NCI-H345 (cell line): Measurements from ENCODE around the gene DEPDC7.

Experiments
- DNase-seq: peaks from one replicate; lab custom pipeline; 2025; lab: John Stamatoyannopoulos, UW

DEPDC7 gene

GRCh38 chr11:33062137-33062536 lies 46.5 kb downstream of the DEPDC7 start:
- DNase-seq = no peak

GRCh38 chr11:33063326-33063881 lies 47.7 kb downstream of the DEPDC7 start:
- DNase-seq = no peak

DNA sequence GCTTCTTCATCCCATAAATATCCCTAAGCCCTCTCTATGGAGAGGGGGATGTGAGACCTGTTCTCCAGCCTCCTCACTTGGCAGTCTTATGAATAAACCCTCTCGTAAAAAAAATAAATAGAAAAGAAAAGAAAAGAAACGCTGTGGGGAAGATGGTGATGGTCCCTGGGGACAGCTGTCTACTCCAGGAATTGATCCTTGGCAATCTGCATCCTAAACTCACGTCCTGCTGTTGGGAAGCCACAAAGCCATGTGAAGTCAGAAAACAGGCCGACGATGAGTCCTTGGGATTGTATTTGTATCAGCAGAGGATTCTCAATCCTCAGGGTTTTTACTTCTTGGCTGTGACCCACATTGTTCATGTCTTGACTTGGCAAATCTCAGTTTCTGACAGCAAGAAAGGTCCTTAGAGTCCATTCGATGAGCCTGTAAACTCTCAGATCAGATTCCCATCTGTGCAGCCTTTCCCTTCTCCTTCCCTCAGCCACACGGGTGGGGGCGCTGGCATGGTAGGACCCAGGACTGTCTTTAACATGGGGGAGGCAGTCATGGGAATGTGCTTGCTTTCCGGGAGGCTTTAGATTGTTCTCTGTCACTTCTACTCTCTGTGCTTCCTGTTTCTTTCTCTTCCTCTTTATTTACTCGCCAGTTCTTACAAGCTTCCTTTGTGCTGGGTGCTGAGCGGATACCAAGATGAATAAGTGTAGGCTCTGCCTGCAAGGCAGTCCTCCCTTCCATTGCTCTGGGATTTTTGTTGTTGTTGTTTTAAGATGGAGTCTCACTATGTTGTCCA lies 48.6 kb downstream of the DEPDC7 start:
- DNase-seq = no peak

DNA sequence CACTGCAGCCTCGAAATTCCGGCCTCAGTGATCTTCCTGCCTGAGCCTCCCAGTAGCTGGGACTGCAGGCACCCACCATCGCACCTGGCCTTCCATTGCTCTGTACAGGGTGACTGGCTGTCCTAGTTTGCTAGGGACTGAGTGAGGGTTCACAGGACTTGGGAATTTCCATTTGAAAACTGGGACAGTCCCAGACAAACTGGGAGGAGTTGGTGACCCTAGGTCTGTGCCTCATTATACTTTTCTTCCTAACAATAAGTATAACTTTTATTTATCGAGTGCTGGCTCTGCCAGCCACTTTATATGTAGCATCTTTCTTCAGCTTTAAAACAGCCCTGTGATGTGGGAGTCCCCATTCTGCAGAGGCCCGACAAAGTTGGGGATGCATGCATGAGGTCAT lies 49.2 kb downstream of the DEPDC7 start:
- DNase-seq = no peak

- DNase-seq = peak; percentile 57
Measured at GRCh38 chr11:33065445-33066178, 49.9 kb downstream of the DEPDC7 start.

DNA sequence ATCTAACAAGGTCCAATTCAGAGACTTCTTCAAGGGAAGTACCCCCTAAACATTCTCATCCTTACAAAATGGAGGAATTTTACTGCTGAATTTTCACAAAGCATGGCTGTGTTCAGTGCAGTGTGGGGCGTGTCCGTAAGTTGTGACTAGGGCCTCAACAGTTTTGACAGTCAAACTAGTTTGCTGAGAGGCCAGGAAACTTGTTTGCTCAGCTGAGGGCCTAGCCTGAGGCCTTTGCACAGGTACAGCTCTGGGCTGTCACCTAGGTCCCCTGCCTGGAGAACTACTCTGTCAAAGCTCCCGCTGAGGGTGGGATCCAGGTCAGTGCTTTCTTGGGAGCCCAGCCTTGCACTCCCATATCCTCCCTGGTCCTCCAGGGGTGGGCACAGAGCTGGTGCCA lies 51.6 kb downstream of the DEPDC7 start:
- no peak for DNase-seq

GRCh38 chr11:33068611-33069340 lies 53.1 kb downstream of the DEPDC7 start:
- no peak for DNase-seq

GRCh38 chr11:33072465-33072864 lies 56.8 kb downstream of the DEPDC7 start:
- no peak for DNase-seq
